ENCODE measurements around the gene DENND6A.
"Not testable (repeated sequence)": the region's sequence is repeated elsewhere in the genome, so short reads cannot be mapped to it uniquely, and the experiment has no call there.

DENND6A gene

GRCh38 chr3:57692396-57693147, at the start of gene DENND6A:
DENND6A (minus strand) TSS chr3:57693077; CDS start chr3:57693018, 59 bp downstream.
- DNase-seq (ENCODE audit: low spot score) = peak; percentile 96

GRCh38 chr3:57740027-57740426, 47.1 kb upstream of the DENND6A start:
- DNase-seq (ENCODE audit: low spot score) = no peak

GRCh38 chr3:57738391-57738790, 45.5 kb upstream of the DENND6A start:
- DNase-seq (ENCODE audit: low spot score) = no peak

- DNase-seq (ENCODE audit: low spot score) = no peak
Observed at GRCh38 chr3:57737840-57738239, 45.0 kb upstream of the DENND6A start.

GRCh38 chr3:57735405-57735804, 42.5 kb upstream of the DENND6A start:
- DNase-seq (ENCODE audit: low spot score) = no peak

GRCh38 chr3:57733790-57734189, 40.9 kb upstream of the DENND6A start:
- DNase-seq (ENCODE audit: low spot score) = peak; percentile 66

GRCh38 chr3:57731311-57731710, 38.4 kb upstream of the DENND6A start:
- DNase-seq (ENCODE audit: low spot score) = no peak

GRCh38 chr3:57730682-57731081, 37.8 kb upstream of the DENND6A start:
- DNase-seq (ENCODE audit: low spot score) = no peak

- no peak for DNase-seq (ENCODE audit: low spot score)
Observed at GRCh38 chr3:57729334-57730045, 36.6 kb upstream of the DENND6A start.

GRCh38 chr3:57727106-57727505, 34.2 kb upstream of the DENND6A start:
- DNase-seq (ENCODE audit: low spot score) = peak; percentile 42

- DNase-seq (ENCODE audit: low spot score) = no peak
Observed at GRCh38 chr3:57726397-57726796, 33.5 kb upstream of the DENND6A start.

GRCh38 chr3:57718118-57718517, 25.2 kb upstream of the DENND6A start:
- DNase-seq (ENCODE audit: low spot score) = no peak

- DNase-seq (ENCODE audit: low spot score) = no peak
Observed at GRCh38 chr3:57717205-57717868, 24.5 kb upstream of the DENND6A start.

GRCh38 chr3:57715686-57716085, 22.8 kb upstream of the DENND6A start:
- no peak for DNase-seq (ENCODE audit: low spot score)

GRCh38 chr3:57709559-57709958, 16.7 kb upstream of the DENND6A start:
- DNase-seq (ENCODE audit: low spot score) = peak; percentile 85

GRCh38 chr3:57709031-57709430, 16.2 kb upstream of the DENND6A start:
- no peak for DNase-seq (ENCODE audit: low spot score)

- DNase-seq (ENCODE audit: low spot score) = no peak
Observed at GRCh38 chr3:57706462-57706861, 13.6 kb upstream of the DENND6A start.

- not testable (repeated sequence) for DNase-seq (ENCODE audit: low spot score)
Observed at GRCh38 chr3:57705351-57705750, 12.5 kb upstream of the DENND6A start.

GRCh38 chr3:57701781-57702180, 8.9 kb upstream of the DENND6A start:
- DNase-seq (ENCODE audit: low spot score) = no peak

GRCh38 chr3:57700737-57701136, 7.9 kb upstream of the DENND6A start:
- DNase-seq (ENCODE audit: low spot score) = no peak

- no peak for DNase-seq (ENCODE audit: low spot score)
Observed at GRCh38 chr3:57699591-57699990, 6.7 kb upstream of the DENND6A start.

GRCh38 chr3:57696801-57697321, 4.0 kb upstream of the DENND6A start:
- no peak for DNase-seq (ENCODE audit: low spot score)

- DNase-seq (ENCODE audit: low spot score) = no peak
Observed at GRCh38 chr3:57694146-57694545, 1.3 kb upstream of the DENND6A start.

Data from COLO829 (cell line).